GM18502 (cell line): ENCODE data around the gene BGN.

ENCODE experiments used
- ATAC-seq: cut with Tn5 transposase; IDR thresholded peaks from one replicate; pipeline ENCODE4 v1.9.1; 2021; ENCODE audit warnings: mild to moderate bottlenecking; ENCODE audit not compliant: unreplicated experiment, poor library complexity

The BGN gene

GRCh38 chrX:153459986-153460385, 34.8 kb upstream of the BGN start:
- no peak for ATAC-seq

GRCh38 chrX:153460826-153461225, 34.0 kb upstream of the BGN start:
- no peak for ATAC-seq

- ATAC-seq = no peak
These were observed 32.5 kb upstream of the BGN start for GRCh38 chrX:153462291-153462690.

GRCh38 chrX:153463031-153463430, 31.7 kb upstream of the BGN start:
- ATAC-seq = no peak

- no peak for ATAC-seq
These were observed 31.2 kb upstream of the BGN start for GRCh38 chrX:153463556-153463955.

GRCh38 chrX:153464116-153464515, 30.7 kb upstream of the BGN start:
- no peak for ATAC-seq

GRCh38 chrX:153465691-153466380, 28.9 kb upstream of the BGN start:
- no peak for ATAC-seq

- ATAC-seq = no peak
These were observed 26.7 kb upstream of the BGN start for GRCh38 chrX:153468008-153468580.

GRCh38 chrX:153469811-153470410, 24.9 kb upstream of the BGN start:
- peak; percentile 40 for ATAC-seq

GRCh38 chrX:153470411-153471363, 24.1 kb upstream of the BGN start, which contains the start of gene HAUS7:
HAUS7 (minus strand) TSS chrX:153470576; CDS start chrX:153470557, 19 bp downstream.
- peak; percentile 84 for ATAC-seq

- ATAC-seq = no peak
These were observed 23.0 kb upstream of the BGN start for GRCh38 chrX:153471663-153472280.

GRCh38 chrX:153473126-153473525, 21.7 kb upstream of the BGN start:
- ATAC-seq = no peak

GRCh38 chrX:153474266-153474665, 20.5 kb upstream of the BGN start:
- no peak for ATAC-seq

GRCh38 chrX:153474718-153475117, 20.1 kb upstream of the BGN start:
- ATAC-seq = no peak

GRCh38 chrX:153475271-153475670, 19.5 kb upstream of the BGN start:
- ATAC-seq = no peak

GRCh38 chrX:153475751-153476281, 19.0 kb upstream of the BGN start:
- ATAC-seq = no peak

- ATAC-seq = no peak
These were observed 18.0 kb upstream of the BGN start for GRCh38 chrX:153476666-153477363.

GRCh38 chrX:153477364-153477857, 17.4 kb upstream of the BGN start:
- ATAC-seq = no peak

- ATAC-seq = no peak
These were observed 16.9 kb upstream of the BGN start for GRCh38 chrX:153477901-153478300.
